ENCODE measurements around the gene BLVRA.
"Not testable (repeated sequence)": the region's sequence is repeated elsewhere in the genome, so short reads cannot be mapped to it uniquely, and the experiment has no call there.

BLVRA gene

GRCh38 chr7:43803865-43804264 is 45.4 kb downstream of the BLVRA start:
- no peak for TF ChIP-seq CTCF (IDR thresholded peaks at IDR 0.05; ENCODE audit: low read depth, low read length)
- in situ Hi-C loops (cut with HindIII; ENCODE audit: low sequenced_read_pairs), result no loop called here
- DNase-seq (ENCODE audit: low read depth, low spot score), result no peak
- no peak overlapping the region for H3K4me3 ChIP-seq (ENCODE audit: low read depth, low read length)

- no peak for TF ChIP-seq CTCF (IDR thresholded peaks at IDR 0.05; ENCODE audit: low read depth, low read length)
- in situ Hi-C loops (cut with HindIII; ENCODE audit: low sequenced_read_pairs), result no loop called here
- no peak overlapping the region for H3K4me3 ChIP-seq (ENCODE audit: low read depth, low read length)
- no peak for DNase-seq (ENCODE audit: low read depth, low spot score)
Measured at GRCh38 chr7:43808410-43808809, 49.9 kb downstream of the BLVRA start.

DNA sequence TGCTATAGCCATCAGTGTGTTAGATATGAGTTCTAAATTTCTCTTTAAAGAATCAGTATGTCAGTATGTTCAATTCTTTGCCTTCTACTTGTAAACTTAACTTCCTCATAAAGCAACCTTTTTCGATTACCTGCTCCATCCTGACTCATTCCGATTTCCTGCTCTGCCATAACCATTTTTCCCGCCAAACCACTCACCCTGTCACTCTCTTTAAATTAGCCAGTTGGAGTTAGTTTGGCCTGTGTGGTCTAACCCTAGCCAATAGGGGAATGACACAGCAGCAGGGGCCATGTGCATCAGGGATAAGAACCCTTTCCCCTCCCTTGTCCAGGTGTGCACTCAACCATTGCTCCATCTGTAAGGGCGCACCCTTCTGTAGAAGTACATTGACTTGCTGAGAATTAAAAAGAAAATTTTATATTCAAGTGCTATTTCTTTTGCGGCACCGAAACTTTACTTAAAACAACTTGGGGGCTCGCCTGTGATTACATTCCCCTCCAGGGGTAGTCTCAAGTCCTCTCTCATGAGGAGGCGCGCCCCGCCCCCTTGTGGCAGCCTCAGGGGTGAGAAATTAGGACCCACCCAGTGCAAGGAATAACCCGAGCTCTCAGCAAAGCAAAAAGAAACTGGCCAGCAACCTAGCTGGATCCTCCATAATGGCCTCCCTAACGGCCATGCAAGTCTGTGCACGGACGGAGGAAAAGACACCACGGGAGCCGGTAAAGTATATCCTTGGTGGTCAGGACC is 51.9 kb downstream of the BLVRA start:
- in situ Hi-C loops (cut with HindIII; ENCODE audit: low sequenced_read_pairs); H3K4me3 ChIP-seq (ENCODE audit: low read depth, low read length); DNase-seq (ENCODE audit: low read depth, low spot score): not testable (repeated sequence)

DNA sequence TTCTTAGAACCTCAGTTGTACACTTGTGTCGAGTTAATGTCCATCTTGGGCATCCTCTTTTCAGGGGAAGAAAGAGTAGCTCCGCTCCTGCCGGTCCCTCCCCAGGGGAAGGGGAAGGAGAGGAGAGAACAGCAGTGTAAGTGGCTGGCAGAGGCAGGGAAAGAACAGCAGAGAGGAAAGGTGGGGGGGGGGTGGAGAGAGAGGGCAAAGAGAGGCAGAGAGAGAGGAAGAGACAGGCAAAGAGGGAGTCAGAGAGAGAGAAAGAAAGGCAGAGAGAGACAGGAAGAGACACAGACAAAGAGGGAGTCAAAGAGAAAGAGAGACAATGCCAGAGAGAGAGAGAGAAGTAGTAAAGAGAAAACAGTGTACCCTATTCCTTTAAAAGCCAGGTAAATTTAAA is 56.9 kb downstream of the BLVRA start:
- H3K4me3 ChIP-seq (ENCODE audit: low read depth, low read length), result no peak overlapping the region
- in situ Hi-C loops (cut with HindIII; ENCODE audit: low sequenced_read_pairs), result no loop called here
- no peak for DNase-seq (ENCODE audit: low read depth, low spot score)
- TF ChIP-seq CTCF (IDR thresholded peaks at IDR 0.05; ENCODE audit: low read depth, low read length), result no peak

DNA sequence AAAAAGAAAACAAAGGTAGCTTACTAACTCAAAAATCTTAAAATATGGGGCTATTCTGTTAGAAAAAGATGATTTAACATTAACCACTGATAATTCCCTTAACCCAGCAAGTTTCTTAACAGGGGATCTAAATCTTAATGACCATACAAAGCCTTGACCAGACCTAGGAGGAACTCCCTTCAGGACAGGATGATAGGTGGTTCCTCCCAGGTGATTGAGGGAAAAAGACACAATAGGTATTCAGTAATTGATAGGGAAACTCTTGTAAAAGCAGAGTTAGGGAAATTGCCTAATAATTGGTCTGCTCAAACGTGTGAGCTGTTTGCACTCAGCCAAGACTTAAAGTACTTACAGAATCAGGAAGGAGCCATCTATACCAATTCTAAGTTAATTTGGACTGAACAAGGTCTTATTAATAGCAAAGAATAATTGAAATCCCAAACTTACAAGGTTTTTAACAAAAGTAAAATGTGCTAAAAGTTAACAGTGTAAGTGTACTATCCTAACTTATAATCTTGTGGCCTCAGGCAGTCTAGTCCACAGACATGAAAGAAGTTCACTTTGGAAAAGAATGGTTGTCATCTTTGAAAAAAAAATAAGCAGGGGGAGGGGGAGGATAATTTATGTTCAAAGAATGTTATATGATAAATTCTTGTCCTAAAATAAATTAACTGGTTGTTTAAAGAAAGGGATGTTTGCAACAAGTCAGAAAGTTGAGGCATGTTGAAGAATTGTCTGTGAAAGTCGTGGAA is 57.7 kb downstream of the BLVRA start:
- in situ Hi-C loops (cut with HindIII; ENCODE audit: low sequenced_read_pairs); H3K4me3 ChIP-seq (ENCODE audit: low read depth, low read length); DNase-seq (ENCODE audit: low read depth, low spot score): not testable (repeated sequence)

- DNase-seq (ENCODE audit: low read depth, low spot score); H3K4me3 ChIP-seq (ENCODE audit: low read depth, low read length); in situ Hi-C loops (cut with HindIII; ENCODE audit: low sequenced_read_pairs): not testable (repeated sequence)
Measured at GRCh38 chr7:43823425-43823824, 64.9 kb downstream of the BLVRA start.

GRCh38 chr7:43823941-43824340 is 65.5 kb downstream of the BLVRA start:
- H3K4me3 ChIP-seq (ENCODE audit: low read depth, low read length), result no peak overlapping the region
- in situ Hi-C loops (cut with HindIII; ENCODE audit: low sequenced_read_pairs), result no loop called here
- TF ChIP-seq CTCF (IDR thresholded peaks at IDR 0.05; ENCODE audit: low read depth, low read length), result no peak
- DNase-seq (ENCODE audit: low read depth, low spot score), result no peak

DNA sequence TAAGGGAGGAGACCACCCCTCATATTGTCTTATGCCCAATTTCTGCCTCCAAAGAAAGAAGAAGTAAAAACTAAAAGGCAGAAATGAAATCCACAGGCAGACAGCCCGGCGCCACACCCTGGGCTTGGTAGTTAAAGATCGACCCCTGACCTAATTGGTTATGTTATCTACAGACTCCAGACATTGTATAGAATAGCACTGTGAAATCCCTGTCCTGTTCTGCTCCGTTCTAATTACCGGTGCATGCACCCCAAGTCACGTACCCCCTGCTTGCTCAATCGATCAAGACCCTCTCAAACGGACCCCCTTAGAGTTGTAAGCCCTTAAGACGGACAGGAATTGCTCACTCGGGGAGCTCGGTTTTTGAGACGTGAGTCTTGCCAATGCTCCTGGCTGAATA is 66.0 kb downstream of the BLVRA start:
- in situ Hi-C loops (cut with HindIII; ENCODE audit: low sequenced_read_pairs); H3K4me3 ChIP-seq (ENCODE audit: low read depth, low read length); DNase-seq (ENCODE audit: low read depth, low spot score): not testable (repeated sequence)

Data from astrocyte of the spinal cord (primary cell).